ENCODE measurements around the gene STXBP4.
A peak's percentile ranks its signal among the peaks of the same experiment; 100 is the strongest.

Gene STXBP4, protein sequence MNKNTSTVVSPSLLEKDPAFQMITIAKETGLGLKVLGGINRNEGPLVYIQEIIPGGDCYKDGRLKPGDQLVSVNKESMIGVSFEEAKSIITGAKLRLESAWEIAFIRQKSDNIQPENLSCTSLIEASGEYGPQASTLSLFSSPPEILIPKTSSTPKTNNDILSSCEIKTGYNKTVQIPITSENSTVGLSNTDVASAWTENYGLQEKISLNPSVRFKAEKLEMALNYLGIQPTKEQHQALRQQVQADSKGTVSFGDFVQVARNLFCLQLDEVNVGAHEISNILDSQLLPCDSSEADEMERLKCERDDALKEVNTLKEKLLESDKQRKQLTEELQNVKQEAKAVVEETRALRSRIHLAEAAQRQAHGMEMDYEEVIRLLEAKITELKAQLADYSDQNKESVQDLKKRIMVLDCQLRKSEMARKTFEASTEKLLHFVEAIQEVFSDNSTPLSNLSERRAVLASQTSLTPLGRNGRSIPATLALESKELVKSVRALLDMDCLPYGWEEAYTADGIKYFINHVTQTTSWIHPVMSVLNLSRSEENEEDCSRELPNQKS

DNA sequence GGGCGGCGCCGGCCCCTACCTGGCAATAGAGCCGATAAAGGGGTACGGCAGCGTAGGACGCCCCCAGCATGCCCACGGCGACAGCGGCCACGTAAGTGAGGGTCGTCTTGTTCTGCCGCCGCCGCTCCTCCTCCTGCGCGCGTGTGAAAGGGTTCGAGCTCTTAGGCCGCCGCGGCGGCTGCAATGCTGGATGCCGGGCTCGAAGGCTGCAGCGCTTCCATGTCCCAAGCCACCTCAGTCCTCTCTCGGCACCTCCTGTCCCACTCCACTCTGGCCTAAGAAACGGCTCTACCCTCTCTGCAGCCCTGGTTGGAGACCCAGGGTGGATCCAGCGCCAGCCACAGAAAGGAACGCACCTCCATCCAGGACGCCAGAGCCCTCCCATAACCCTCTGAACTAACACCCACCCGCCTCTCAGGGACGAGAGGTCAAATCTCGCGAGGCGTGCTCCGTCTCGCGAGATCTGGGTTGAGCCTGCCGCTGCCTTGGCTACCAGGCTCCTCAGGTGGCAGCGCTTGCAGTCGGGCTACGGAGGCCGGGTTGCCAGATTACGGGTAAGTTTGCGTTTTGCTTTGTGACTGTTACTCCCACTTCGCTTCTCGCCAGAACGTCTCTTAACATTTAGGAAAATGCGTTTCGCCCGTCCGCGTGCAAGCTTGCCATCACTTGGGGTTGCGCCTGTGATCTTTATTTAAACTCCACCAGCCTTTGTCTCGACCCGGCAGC is at the start of gene STXBP4, which contains the start of gene COX11:
TSS of gene STXBP4 (plus strand) at position 504 of the 726 bp plus-strand sequence. CDS start 17,455 bp downstream, outside the sequence.
TSS of gene COX11 (minus strand) at position 393 of the 726 bp plus-strand sequence. CDS start at position 385, 8 bp downstream.
- DNase-seq (ENCODE audit: low read depth), result peak; percentile 90

- no peak for DNase-seq (ENCODE audit: low read depth)
These were observed 49.1 kb upstream of the STXBP4 start for GRCh38 chr17:54919425-54919824.

DNA sequence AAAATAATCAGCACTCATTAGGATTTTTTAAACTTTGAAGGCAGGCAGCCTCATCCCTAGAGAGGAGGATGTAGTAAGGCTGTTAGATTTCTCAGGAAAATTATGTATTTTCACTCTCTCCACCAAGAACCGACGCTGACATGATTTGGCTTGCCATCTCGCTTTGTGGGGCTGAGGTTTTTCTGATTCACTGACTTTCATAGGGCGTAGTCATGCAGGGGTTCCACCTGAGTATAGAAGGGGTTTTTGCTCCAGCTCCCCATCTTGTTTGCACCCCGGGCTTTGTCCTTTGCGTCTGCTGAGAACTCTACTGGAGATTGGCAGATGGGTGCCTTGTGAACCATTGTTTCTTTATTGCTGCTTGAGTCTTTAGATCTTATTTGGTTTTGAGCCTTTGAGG is 47.7 kb upstream of the STXBP4 start:
- DNase-seq (ENCODE audit: low read depth), result no peak

DNA sequence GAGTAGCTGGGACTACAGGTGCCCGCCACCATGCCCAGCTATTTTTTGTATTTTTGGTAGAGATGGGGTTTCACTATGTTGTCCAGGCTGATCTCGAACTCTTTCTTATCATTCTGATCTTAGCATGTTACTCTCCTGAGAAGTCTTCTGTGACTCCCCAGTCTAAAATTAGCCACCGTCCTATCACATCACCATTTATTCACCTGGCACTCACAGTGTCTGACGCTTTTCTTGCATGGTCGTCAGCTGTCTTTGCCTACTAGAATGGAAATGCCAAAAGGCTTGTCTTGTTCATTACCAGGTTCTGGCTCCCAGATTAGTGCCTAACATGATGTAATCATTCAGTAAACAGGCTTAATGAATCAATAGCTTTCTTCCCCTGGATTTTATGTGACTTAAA is 44.2 kb upstream of the STXBP4 start:
- no peak for DNase-seq (ENCODE audit: low read depth)

DNA sequence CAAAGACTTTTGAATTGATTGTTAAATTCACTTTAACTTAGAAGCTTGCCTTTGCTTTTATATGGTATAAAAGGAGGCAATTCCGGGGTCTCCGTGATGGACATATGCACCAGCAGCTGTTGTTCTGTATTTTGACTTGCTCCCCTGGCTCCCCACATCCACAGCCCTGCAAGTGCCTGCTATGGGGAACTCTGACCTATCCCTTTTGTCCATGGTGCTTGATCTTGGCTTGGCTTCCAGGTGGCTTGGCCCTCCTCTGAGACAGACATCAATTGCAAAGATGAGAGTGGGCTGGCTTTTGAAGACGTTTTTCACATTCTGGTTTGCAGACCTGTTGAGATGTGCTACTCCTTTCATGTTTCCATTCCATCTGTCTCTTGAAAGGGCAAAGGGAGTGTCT is 41.0 kb upstream of the STXBP4 start:
- no peak for DNase-seq (ENCODE audit: low read depth)

DNA sequence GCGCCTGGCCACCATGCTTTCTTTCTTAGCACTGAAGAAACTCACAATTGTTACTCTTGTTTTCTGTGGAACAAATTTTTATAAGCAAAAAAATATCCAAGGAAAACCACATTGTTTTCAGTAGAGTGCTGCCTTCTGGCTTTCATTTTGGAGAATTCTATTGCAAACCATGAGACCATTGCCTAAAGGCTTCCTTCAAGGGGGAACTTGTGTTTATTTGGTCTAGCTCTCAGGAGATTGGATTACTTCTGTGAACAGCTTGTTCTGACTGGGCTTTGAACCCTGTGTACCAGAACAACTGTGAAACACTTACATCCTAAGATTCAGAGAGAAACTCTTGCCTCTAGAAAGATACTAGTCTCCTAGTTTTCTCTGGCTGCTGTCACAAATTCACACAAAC is 35.9 kb upstream of the STXBP4 start:
- no peak for DNase-seq (ENCODE audit: low read depth)

GRCh38 chr17:54933921-54934320 is 34.6 kb upstream of the STXBP4 start:
- no peak for DNase-seq (ENCODE audit: low read depth)

DNA sequence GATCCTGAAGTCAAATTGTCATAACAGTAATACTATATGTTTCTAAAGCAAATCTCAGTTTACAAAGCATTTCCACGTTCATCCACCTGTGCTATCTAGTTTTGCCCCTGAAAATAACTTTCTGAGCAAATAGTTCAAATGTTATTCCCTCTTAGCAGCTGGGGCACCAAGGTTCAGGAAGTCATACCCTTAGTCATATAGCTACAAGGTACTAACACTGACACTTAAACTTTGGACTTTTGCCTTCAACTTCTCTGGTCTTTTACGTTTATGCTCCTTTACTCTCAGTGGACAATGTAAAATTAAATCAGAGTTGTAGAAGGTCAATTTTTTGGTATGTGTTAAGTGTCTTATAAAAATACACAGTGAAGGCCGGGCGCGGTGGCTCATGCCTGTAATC is 33.1 kb upstream of the STXBP4 start:
- DNase-seq (ENCODE audit: low read depth), result no peak

- no peak for DNase-seq (ENCODE audit: low read depth)
These were observed 31.5 kb upstream of the STXBP4 start for GRCh38 chr17:54937018-54937417.

- no peak for DNase-seq (ENCODE audit: low read depth)
These were observed 31.1 kb upstream of the STXBP4 start for GRCh38 chr17:54937426-54937825.

DNA sequence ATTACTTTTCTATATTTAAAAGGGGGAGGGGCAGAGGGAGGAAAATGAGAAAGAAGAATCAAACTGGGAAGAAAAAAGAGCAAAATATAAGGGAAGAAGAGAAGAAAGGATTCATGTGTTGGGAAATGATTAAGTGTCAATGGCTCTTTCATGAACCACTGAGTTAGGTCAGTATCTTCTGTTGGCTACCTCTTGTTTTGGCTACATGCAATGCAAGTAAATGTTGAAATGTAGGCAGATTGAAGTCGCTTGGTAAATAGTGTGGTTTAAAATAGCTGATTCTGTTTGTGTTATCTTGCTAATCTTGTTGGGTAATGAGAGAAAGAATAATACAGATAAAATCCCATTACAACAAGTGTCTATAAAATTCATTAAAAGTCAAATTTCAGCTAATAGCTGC is 27.3 kb upstream of the STXBP4 start:
- no peak for DNase-seq (ENCODE audit: low read depth)

GRCh38 chr17:54944796-54945195 is 23.8 kb upstream of the STXBP4 start:
- DNase-seq (ENCODE audit: low read depth), result no peak

GRCh38 chr17:54945231-54945630 is 23.3 kb upstream of the STXBP4 start:
- no peak for DNase-seq (ENCODE audit: low read depth)

GRCh38 chr17:54945671-54946070 is 22.9 kb upstream of the STXBP4 start:
- no peak for DNase-seq (ENCODE audit: low read depth)

DNA sequence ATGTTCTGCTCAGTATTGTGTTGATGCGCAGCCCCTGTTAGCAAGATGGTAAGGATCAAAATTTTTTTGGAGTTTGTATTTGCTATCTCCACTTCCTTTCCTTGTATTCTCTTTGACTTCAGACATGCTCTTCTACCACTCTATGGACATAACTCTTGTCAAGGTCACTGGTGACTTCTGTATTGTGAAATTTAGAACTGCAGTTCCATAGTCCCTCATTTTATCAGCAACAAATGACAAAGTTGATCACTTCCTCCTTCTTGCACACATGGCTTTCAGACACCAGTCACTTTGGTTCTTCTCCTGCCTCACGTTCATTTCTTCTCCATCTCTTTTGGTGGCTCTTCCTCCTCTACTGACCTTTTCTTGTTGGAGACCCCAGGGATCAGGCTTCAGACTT is 21.2 kb upstream of the STXBP4 start:
- no peak for DNase-seq (ENCODE audit: low read depth)

DNA sequence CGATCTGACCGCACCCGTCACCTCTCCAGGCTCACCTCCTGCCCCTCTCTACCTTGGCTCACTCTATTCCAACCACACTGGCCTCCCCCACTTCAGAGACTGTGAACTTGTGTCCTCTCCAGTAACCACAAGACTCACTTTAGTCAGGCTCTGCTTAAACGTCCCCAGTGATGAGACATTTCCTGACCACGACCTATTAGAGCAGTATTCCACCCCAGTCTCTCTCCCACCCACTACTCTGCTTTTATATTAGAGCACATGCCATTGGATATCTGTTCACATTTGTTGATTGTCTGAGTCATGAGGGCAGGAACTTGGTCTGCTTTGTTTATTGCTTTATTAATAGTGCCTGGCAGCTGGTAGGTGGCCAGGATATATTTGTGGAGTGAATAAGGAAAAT is 20.2 kb upstream of the STXBP4 start:
- no peak for DNase-seq (ENCODE audit: low read depth)

DNA sequence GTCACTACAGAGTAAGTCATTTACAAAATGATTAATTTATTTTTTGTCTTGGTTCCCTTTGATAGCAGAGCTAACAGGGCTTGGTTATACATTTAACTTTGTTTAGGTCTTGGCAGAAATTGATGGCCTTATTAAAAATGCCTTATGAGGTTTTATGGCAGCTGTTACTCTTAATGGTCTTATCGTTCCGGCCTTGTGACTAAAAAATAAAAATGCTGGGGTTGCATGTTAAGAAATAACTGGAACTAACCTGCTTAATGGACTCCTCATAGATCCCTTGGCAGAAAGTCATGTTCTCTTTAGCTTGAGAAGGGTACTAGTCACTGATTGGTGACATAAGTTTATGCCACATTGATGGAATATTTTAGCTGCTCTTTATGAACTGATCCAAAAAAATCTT is 18.4 kb upstream of the STXBP4 start:
- no peak for DNase-seq (ENCODE audit: low read depth)

DNA sequence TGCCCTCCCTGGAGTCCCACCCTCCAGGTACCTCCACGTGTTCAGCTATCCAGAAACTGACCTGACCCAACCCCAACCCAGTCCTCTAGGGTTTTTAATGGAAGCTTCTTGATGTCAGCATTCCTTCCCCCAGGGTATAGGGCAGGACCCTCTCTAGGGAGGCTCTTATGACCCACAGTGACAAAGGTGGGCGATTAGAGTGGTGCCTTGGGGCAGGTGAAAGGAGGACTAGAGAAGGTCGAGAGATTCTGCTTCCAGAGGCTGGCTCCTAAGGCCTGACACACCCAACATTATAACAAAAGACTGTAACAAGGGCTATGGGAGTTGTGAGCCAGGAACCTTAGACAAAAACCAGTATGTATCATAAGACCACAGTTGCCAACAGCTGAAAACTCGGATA is 17.3 kb upstream of the STXBP4 start:
- DNase-seq (ENCODE audit: low read depth), result no peak

DNA sequence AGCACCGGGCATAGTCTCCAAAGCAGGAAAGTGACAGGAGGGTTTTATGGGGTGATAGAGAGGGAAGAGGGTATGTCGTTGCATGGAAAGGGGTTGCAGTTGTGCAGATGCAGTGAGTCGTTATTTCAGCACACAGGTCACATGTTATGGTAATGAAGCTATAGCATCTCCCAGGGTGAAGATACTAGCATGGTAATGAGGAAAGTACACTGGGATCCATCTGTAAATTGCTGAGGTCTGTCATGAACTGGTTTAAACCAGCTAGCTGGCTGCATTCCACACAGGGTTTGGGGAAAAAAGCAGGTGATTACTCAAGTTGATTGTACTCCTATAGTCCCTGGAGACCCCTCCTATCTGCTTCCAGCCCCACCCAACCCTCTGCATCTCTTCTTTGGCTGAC is 11.8 kb upstream of the STXBP4 start:
- DNase-seq (ENCODE audit: low read depth), result no peak

DNA sequence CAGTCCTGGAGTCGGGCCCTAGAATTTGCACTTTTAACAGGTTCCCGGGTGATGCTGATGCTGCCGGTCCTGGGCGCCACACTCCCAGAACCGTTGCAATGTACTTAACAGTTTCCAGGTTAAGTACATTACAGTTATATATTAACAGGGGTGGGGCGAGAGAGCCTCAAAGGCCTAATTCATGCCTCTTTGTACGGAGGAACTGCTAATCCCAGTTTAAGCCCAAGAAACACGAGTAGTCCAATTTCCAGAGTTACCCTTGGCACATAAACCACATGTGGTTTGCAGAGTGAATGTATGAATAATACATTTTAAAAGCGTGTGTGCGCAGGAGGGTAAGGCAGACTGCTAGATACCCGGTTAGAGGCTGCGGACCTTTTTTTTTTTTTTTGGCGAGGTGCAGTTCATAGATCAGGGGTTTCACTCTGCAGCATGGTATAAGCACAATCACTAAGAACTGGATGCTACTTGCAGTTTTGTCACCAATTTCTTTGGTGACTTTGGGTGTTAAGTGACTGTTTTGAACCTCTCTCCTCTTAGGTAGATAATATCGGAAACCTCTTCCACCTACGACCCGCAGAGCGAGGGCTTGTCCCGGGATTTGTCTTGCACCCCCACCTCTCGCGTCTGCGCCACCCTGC is 824 bp upstream of the STXBP4 start:
- peak; percentile 32 for DNase-seq (ENCODE audit: low read depth)

GRCh38 chr17:54968988-54969332 is 395 bp downstream of the STXBP4 start:
- DNase-seq (ENCODE audit: low read depth), result peak; percentile 10

GRCh38 chr17:54969658-54970572 is 1.4 kb downstream of the STXBP4 start:
- DNase-seq (ENCODE audit: low read depth), result no peak

All from activated T-helper 9 cell treated with anti-CD3 and anti-CD28 coated beads, Interleukin-2, amount 50 U/mL, for 16 hours (primary cell).